Gastrocnemius medialis (tissue), 4 donors: ENCODE results near the gene PPFIA4.

Experiments
- POLR2A ChIP-seq, 2 donors: fragments of 450-650 bp; IDR thresholded peaks; one replicate each; pipeline ENCODE4 v1.6.1; 2017; ENCODE audit warnings: antibody characterized with exemption in 2 of 2, mild to moderate bottlenecking in 2 of 2, moderate library complexity in 2 of 2
- TF ChIP-seq, protein P1 (sequence below), 5 experiments: fragments of 450-650 bp in 3 of 5; fragments of 200-600 bp in 2 of 5; sonication (generic) in 2 of 5; IDR thresholded peaks in 4 of 5; conservative IDR thresholded peaks in 1 of 5; 1 replicate in 4 of 5; 2 replicates in 1 of 5; pipeline ENCODE4 v1.5.1; 2016 to 2019; ENCODE audit warnings: antibody characterized with exemption in 5 of 5, mild to moderate bottlenecking in 3 of 5, moderate library complexity in 3 of 5

DNA sequence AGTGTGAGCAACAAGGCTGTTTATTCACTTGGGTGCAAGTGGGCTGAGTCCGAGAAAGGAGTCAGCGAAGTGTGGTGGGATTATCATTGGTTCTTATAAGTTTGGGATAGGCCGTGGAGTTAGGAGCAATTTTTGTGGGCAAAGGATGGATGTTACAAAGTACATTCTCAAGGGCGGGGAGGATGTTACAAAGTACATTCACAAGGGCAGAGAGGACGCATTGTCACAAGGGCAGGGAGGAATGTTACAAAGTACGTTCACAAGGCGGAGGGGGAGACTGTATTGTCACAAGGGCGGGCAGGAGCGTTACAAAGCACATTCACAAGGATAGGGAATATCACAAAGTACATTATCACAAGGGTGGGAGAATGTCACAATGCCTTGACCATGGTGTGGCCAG is 24.3 kb upstream of the PPFIA4 start:
- TF ChIP-seq, protein P1, sequence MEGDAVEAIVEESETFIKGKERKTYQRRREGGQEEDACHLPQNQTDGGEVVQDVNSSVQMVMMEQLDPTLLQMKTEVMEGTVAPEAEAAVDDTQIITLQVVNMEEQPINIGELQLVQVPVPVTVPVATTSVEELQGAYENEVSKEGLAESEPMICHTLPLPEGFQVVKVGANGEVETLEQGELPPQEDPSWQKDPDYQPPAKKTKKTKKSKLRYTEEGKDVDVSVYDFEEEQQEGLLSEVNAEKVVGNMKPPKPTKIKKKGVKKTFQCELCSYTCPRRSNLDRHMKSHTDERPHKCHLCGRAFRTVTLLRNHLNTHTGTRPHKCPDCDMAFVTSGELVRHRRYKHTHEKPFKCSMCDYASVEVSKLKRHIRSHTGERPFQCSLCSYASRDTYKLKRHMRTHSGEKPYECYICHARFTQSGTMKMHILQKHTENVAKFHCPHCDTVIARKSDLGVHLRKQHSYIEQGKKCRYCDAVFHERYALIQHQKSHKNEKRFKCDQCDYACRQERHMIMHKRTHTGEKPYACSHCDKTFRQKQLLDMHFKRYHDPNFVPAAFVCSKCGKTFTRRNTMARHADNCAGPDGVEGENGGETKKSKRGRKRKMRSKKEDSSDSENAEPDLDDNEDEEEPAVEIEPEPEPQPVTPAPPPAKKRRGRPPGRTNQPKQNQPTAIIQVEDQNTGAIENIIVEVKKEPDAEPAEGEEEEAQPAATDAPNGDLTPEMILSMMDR (IDR thresholded peaks at IDR 0.05 in 4 of 5, conservative IDR thresholded peaks at IDR 0.05 in 1 of 5) = no peak
- no peak for TF ChIP-seq POLR2A (IDR thresholded peaks at IDR 0.05)
